IMR-90 (cell line): ENCODE results near the gene SEMA5A. TPM values are rescaled to one million over a fixed set of nuclear protein-coding genes. Genes with fewer than 3 reads are reported as not detected.

Experiments used
- ATAC-seq: fragments of 200-7000 bp; cut with Tn5 transposase; 2 replicates; pipeline ENCODE4 v1.9.1; 2020; ENCODE audit warnings: low read depth, mild to moderate bottlenecking, moderate library complexity
- BruUV-seq: library from RNA; stranded (reverse); fragments of 400-500 nt; replicated peaks from 2 replicates; lab custom pipeline; 2021; lab: Mats Ljungman, UMichigan
- CTCF ChIA-PET: fragments of 300-600 bp; formaldehyde crosslinking; extraction: SDS; loops from one replicate; lab custom pipeline; 2021; ENCODE audit warnings: antibody characterized with exemption; lab: Yijun Ruan, JAX
- POLR2A ChIA-PET: fragments of 300-600 bp; sonication (Branson Sonifier 250); formaldehyde crosslinking; loops from one replicate; lab custom pipeline; 2022; ENCODE audit warnings: antibody characterized with exemption; ENCODE audit not compliant: unreplicated experiment; lab: Charles Lee
- DNase-seq: peaks from one replicate; pipeline ENCODE4 v3.0.0; 2013
- H2AFZ ChIP-seq: replicated peaks from 2 replicates; pipeline ENCODE3; 2013; ENCODE audit warnings: low read length, mild to moderate bottlenecking; ENCODE audit not compliant: poor library complexity
- H2AK5ac ChIP-seq: 2 replicates; pipeline ENCODE4 v1.6.1; 2013; ENCODE audit warnings: low read depth, low read length, inconsistent platforms
- H2AK9ac ChIP-seq: replicated peaks from 2 replicates; pipeline ENCODE3; 2013; ENCODE audit warnings: mild to moderate bottlenecking, low read depth, low read length, moderate library complexity; ENCODE audit not compliant: poor library complexity
- H2BK120ac ChIP-seq: 2 replicates; pipeline ENCODE4 v1.6.1; 2013; ENCODE audit warnings: low read depth, low read length, inconsistent platforms
- H2BK15ac ChIP-seq: 3 replicates; pipeline ENCODE4 v1.6.1; 2013; ENCODE audit warnings: low read depth, low read length, inconsistent platforms
- H2BK20ac ChIP-seq: 2 replicates; pipeline ENCODE4 v1.6.1; 2013; ENCODE audit warnings: low read depth, mild to moderate bottlenecking, inconsistent platforms, low read length, moderate library complexity
- H2BK5ac ChIP-seq: 2 replicates; pipeline ENCODE4 v1.6.1; 2013; ENCODE audit warnings: mild to moderate bottlenecking, low read depth, low read length, inconsistent platforms; ENCODE audit not compliant: poor library complexity, severe bottlenecking
- H3K14ac ChIP-seq: replicated peaks from 2 replicates; pipeline ENCODE4 v1.6.1; 2013; ENCODE audit warnings: low read depth, low read length, inconsistent platforms
- H3K18ac ChIP-seq: 2 replicates; pipeline ENCODE4 v1.6.1; 2013; ENCODE audit warnings: low read depth, low read length, control low read depth
- H3K23ac ChIP-seq: 2 replicates; pipeline ENCODE4 v1.6.1; 2013; ENCODE audit warnings: low read depth, low read length, inconsistent platforms
- H3K27ac ChIP-seq: 2 replicates; pipeline ENCODE4 v1.5.1; 2013; ENCODE audit warnings: mild to moderate bottlenecking, control low read depth, low read length; ENCODE audit not compliant: insufficient read depth
- H3K27me3 ChIP-seq: 2 replicates; pipeline ENCODE4 v1.6.1; 2013; ENCODE audit warnings: low read length; ENCODE audit not compliant: control insufficient read depth, insufficient read depth
- H3K36me3 ChIP-seq: 2 replicates; pipeline ENCODE4 v1.6.1; 2013; ENCODE audit warnings: low read length, mixed read lengths; ENCODE audit not compliant: control insufficient read depth, insufficient read depth
- H3K4ac ChIP-seq: 2 replicates; pipeline ENCODE4 v1.6.1; 2013; ENCODE audit warnings: low read depth, low read length, inconsistent platforms
- H3K4me1 ChIP-seq: 2 replicates; pipeline ENCODE4 v1.6.1; 2013; ENCODE audit warnings: low read length, mixed read lengths; ENCODE audit not compliant: control insufficient read depth, insufficient read depth
- H3K4me2 ChIP-seq: 2 replicates; pipeline ENCODE4 v1.6.1; 2013; ENCODE audit warnings: low read depth, mild to moderate bottlenecking, control low read depth, low read length, moderate library complexity
- H3K4me3 ChIP-seq: 2 replicates; pipeline ENCODE4 v1.5.1; 2013; ENCODE audit warnings: low read depth, mild to moderate bottlenecking, control low read depth, low read length, moderate library complexity; ENCODE audit not compliant: insufficient read depth
- H3K56ac ChIP-seq: 2 replicates; pipeline ENCODE4 v1.6.1; 2013; ENCODE audit warnings: low read length, inconsistent platforms; ENCODE audit not compliant: insufficient read depth; ENCODE audit errors: extremely low read depth
- H3K79me1 ChIP-seq, 2 experiments: 2 replicates each; pipeline ENCODE4 v1.6.1; 2013; ENCODE audit warnings: low read length in 2 of 2, inconsistent platforms in 1 of 2, low read depth in 1 of 2
- H3K9ac ChIP-seq: 2 replicates; pipeline ENCODE4 v1.6.1; 2013; ENCODE audit warnings: low read depth, low read length, control low read depth
- H3K9me1 ChIP-seq: 2 replicates; pipeline ENCODE4 v1.6.1; 2013; ENCODE audit warnings: low read length, inconsistent platforms; ENCODE audit not compliant: insufficient read depth
- H3K9me3 ChIP-seq: 2 replicates; pipeline ENCODE4 v1.6.1; 2013; ENCODE audit warnings: low read length; ENCODE audit not compliant: control insufficient read depth, insufficient read depth
- H4K20me1 ChIP-seq: 2 replicates; pipeline ENCODE4 v1.6.1; 2013; ENCODE audit warnings: low read length, inconsistent platforms; ENCODE audit not compliant: insufficient read depth
- H4K5ac ChIP-seq: 2 replicates; pipeline ENCODE4 v1.6.1; 2013; ENCODE audit warnings: mild to moderate bottlenecking, low read depth, low read length, control low read depth
- H4K8ac ChIP-seq, 2 experiments: 2 replicates each; pipeline ENCODE4 v1.6.1; 2013; ENCODE audit warnings: low read depth in 2 of 2, low read length in 2 of 2, control low read depth in 1 of 2, inconsistent platforms in 1 of 2
- H4K91ac ChIP-seq: 2 replicates; pipeline ENCODE4 v1.6.1; 2013; ENCODE audit warnings: low read depth, low read length, inconsistent platforms; ENCODE audit not compliant: insufficient read depth
- BHLHE40 ChIP-seq: fragments of 150-350 bp; IDR thresholded peaks from 2 replicates; pipeline ENCODE4 v1.6.1; 2016; ENCODE audit warnings: mild to moderate bottlenecking, low read depth, low read length
- CHD1 ChIP-seq: IDR thresholded peaks from 2 replicates; pipeline ENCODE4 v1.6.1; 2012; ENCODE audit warnings: low read depth, low read length, improper control_type of control experiment
- FOS ChIP-seq: fragments of 150-350 bp; IDR thresholded peaks from 2 replicates; pipeline ENCODE4 v1.6.1; 2016; ENCODE audit warnings: low read depth, low read length
- RAD21 ChIP-seq: IDR thresholded peaks from 2 replicates; pipeline ENCODE4 v1.6.1; 2012; ENCODE audit warnings: low read length, improper control_type of control experiment
- WGBS, 2 experiments: methylation state at CpG; one replicate each; pipeline versions ENCODE4 v1.1.5 to v1.1.7; 2013; ENCODE audit warnings: missing lambda C conversion rate in 2 of 2; ENCODE audit not compliant: insufficient read length in 1 of 2; ENCODE audit errors: extremely low coverage in 2 of 2; 5-methylcytosine and 5-hydroxymethylcytosine counted together
- dilution Hi-C: fragments of 300-500 bp; cut with HindIII; formaldehyde crosslinking; loops from one replicate; pipeline ENCODE4 v1.14.3; 2018; ENCODE audit warnings: low sequenced_read_pairs; ENCODE audit not compliant: unreplicated experiment
- in situ Hi-C: fragments of 300-500 bp; cut with MboI; formaldehyde crosslinking; loops from 3 replicates; pipeline ENCODE4 v1.14.3; 2019; ENCODE audit warnings: low sequenced_read_pairs, inconsistent platforms, mixed read lengths
- intact Hi-C: fragments of 100-400 bp; cut with micrococcal nuclease; formaldehyde crosslinking; loops from 2 replicates; pipeline ENCODE4 v1.10.0; 2022
- polyA plus RNA-seq, 3 experiments: library from polyadenylated mRNA; depleted of rRNA; stranded (reverse); fragments of >200 nt; gene quantifications; 2 replicates each; pipeline ENCODE4 v1.2.3, GENCODE V29; 2012; ENCODE audit warnings: low replicate concordance in 1 of 3
- total RNA-seq: library from RNA; depleted of rRNA; stranded (reverse); fragments of >200 nt; gene quantifications from 2 replicates; pipeline ENCODE4 v1.2.3, GENCODE V29; 2012

SEMA5A gene
- total and polyA plus RNA-seq, 2 of the 4 experiments (the other 2 are of a cell fraction), result 8.2 to 9.9 TPM

- dilution Hi-C loops, result no loop called here
These were observed 388.1 kb downstream of the SEMA5A start for GRCh38 chr5:9157811-9158210.

More at GRCh38 chr5:9157811-9158210, 388.1 kb downstream of the SEMA5A start:
- Histone ChIP-seq H3K18ac (no peak overlapping the region), H3K36me3 (no peaks in the 10 kb centered on the region), H2BK15ac (no peak overlapping the region), H3K23ac (no peak overlapping the region), H3K27ac (no peak overlapping the region), H4K91ac (no peak overlapping the region), H3K9me1 (peaks cover 5% of the 10 kb centered on the region; the same call in 1 of the 2 replicates), H4K5ac (no peak overlapping the region), H3K56ac (no peak overlapping the region), H3K4ac (no peak overlapping the region), H3K14ac (no peak overlapping the region), H4K20me1 (no peaks in the 10 kb centered on the region), H4K8ac (no peak overlapping the region), H3K4me1 (peaks cover 5% of the 10 kb centered on the region; the same call in 1 of the 2 replicates), H3K9me3 (no peaks in the 10 kb centered on the region), H2BK5ac (no peak overlapping the region), H2AK5ac (no peak overlapping the region), H3K9ac (no peak overlapping the region), H2AK9ac (no peak overlapping the region), H3K4me2 (no peak overlapping the region), H2BK20ac (no peak overlapping the region), H3K27me3 (no peaks in the 10 kb centered on the region), H3K4me3 (no peak overlapping the region), H3K79me1 (peaks cover 0 to 29% of the 10 kb centered on the region in 2 experiments; a peak in 2 of 4 replicates), H2BK120ac (no peak overlapping the region), H2AFZ (no peak overlapping the region)
- no TSS peak for BruUV-seq
- no CpG with 5 or more reads among the region's 2 CpGs for WGBS, 2 experiments
- in situ Hi-C loops (no loop called here), intact Hi-C loops (loop anchor here (2.0 to 10.0 kb wide), 3 partner anchors 51 to 877 kb away; no protein-coding TSS in a partner anchor)
- no peak for TF ChIP-seq CHD1
- no peak for TF ChIP-seq FOS
- no peak for TF ChIP-seq BHLHE40
- TF ChIP-seq RAD21, result no peak
- POLR2A ChIA-PET, result no interaction called here
- no peak for DNase-seq
- no peak for ATAC-seq
- CTCF ChIA-PET, result no interaction called here
